H1 (cell line): ENCODE data around the gene PPA2. TPM values are rescaled to one million over a fixed set of nuclear protein-coding genes. Genes with fewer than 3 reads are reported as not detected.

ENCODE experiments used
- CHD1 ChIP-seq: IDR thresholded peaks from 2 replicates; pipeline ENCODE4 v1.6.1; 2012; ENCODE audit warnings: low read depth, low read length, improper control_type of control experiment
- NRF1 ChIP-seq: IDR thresholded peaks from 2 replicates; pipeline ENCODE4 v1.6.1; 2011; ENCODE audit warnings: mild to moderate bottlenecking, low read depth, low read length, improper control_type of control experiment
- POLR2AphosphoS5 ChIP-seq: IDR thresholded peaks from 2 replicates; pipeline ENCODE4 v1.6.1; 2011; ENCODE audit warnings: low read depth, low read length
- RBBP5 ChIP-seq: IDR thresholded peaks from 2 replicates; pipeline ENCODE4 v1.7.1; 2012; ENCODE audit warnings: low read depth, mild to moderate bottlenecking, inconsistent platforms, low read length, moderate library complexity, borderline replicate concordance
- polyA plus RNA-seq, 7 experiments: library from polyadenylated mRNA; depleted of rRNA in 3 of 7; stranded (reverse) in 5 of 7; unstranded in 2 of 7; fragments of >200 nt in 5 of 7; fragments of 200-250 nt in 2 of 7; gene quantifications; 1 replicate in 5 of 7; 2 replicates in 1 of 7; 4 replicates in 1 of 7; pipeline versions ENCODE4 v1.2.1 to v1.2.3, GENCODE V29; 2011 to 2013; ENCODE audit warnings: missing spikeins in 2 of 7, mixed read lengths in 2 of 7
- total RNA-seq: library from RNA; stranded (reverse); fragmentation: NEBNext Ultra II Directional; extraction: Animal tissue kit (Norgen Biotek cat#: 25700); gene quantifications from 2 replicates; pipeline ENCODE4 v1.2.1, GENCODE V29; 2021
- TF ChIP-seq, protein P1 (sequence below): IDR thresholded peaks from 2 replicates; pipeline ENCODE4 v1.6.1; 2012; ENCODE audit warnings: inconsistent platforms

PPA2 gene
- total and polyA plus RNA-seq, 2 of the 8 experiments (the other 6 are each of a cell fraction or from before 2014, with no cell fraction given), result 24.9 to 62.7 TPM

DNA sequence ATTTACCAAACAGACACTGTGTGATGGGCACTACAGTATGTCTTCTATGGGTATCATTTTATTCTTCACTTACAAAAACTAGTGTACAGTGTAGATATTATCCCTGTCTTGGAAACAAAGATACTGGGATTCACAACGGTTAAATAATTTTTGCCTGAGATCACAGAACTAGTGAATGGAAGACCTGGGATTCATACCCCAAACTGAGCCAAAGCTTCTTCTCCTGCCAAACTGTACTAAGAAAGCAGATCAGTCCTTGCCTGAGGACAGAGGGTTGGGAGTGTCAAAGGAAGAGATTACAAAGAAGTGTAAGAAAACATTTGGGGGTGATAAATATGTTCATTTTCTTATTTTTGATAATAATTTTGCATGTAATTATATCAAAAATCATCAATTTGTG lies 43.1 kb downstream of the PPA2 start (continued):
- TF ChIP-seq, protein P1, sequence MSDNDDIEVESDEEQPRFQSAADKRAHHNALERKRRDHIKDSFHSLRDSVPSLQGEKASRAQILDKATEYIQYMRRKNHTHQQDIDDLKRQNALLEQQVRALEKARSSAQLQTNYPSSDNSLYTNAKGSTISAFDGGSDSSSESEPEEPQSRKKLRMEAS, result no peak
- TF ChIP-seq POLR2AphosphoS5 (no peak), RBBP5 (no peak), CHD1 (no peak), NRF1 (no peak)
